Activated CD8-positive, alpha-beta memory T cell treated with anti-CD3 and anti-CD28 coated beads, Interleukin-2, amount 10 ng/mL, durations not matched to agents 7 days and 5 days (primary cell): ENCODE data around the gene HSF4. TPM values are rescaled to one million over a fixed set of nuclear protein-coding genes. Genes with fewer than 3 reads are reported as not detected.
A peak's percentile ranks its signal among the peaks of the same experiment; 100 is the strongest.

ENCODE experiments used
- ATAC-seq: fragments of 150-1000 bp; cut with Tn5 transposase; one replicate; pipeline ENCODE4 v1.10.0; 2021; ENCODE audit warnings: moderate library complexity
- CTCF ChIA-PET: fragments of 350-600 bp; sonication (Branson Sonifier 250); formaldehyde crosslinking; loops from one replicate; lab custom pipeline; 2021; ENCODE audit warnings: antibody characterized with exemption; lab: Charles Lee
- DNase-seq: peaks from one replicate; pipeline ENCODE4 v3.0.0-alpha.2; 2020
- H3K27ac Mint-ChIP-seq: one replicate; pipeline ENCODE4 v1.8.0; 2021; ENCODE audit warnings: mild to moderate bottlenecking, mixed read lengths
- H3K27me3 Mint-ChIP-seq: one replicate; pipeline ENCODE4 v1.8.0; 2021; ENCODE audit warnings: mixed read lengths
- H3K36me3 Mint-ChIP-seq: one replicate; pipeline ENCODE4 v1.8.0; 2021; ENCODE audit warnings: mild to moderate bottlenecking, mixed read lengths
- H3K4me1 Mint-ChIP-seq: one replicate; pipeline ENCODE4 v1.8.0; 2021; ENCODE audit warnings: mixed read lengths
- H3K4me3 Mint-ChIP-seq: one replicate; pipeline ENCODE4 v1.8.0; 2021; ENCODE audit warnings: mild to moderate bottlenecking, moderate library complexity, mixed read lengths
- H3K9me3 Mint-ChIP-seq: one replicate; pipeline ENCODE4 v1.8.0; 2022; ENCODE audit warnings: low read depth, mixed read lengths
- microRNA-seq: library from miRNA; unstranded; fragments of <30 nt; microRNA quantifications from one replicate; pipeline ENCODE4 v1.2.0, GENCODE V29; 2022
- total RNA-seq, 2 experiments: library from RNA; stranded (reverse); gene quantifications; one replicate each; pipeline ENCODE4 v1.2.3, GENCODE V29; 2021

HSF4 gene
- total RNA-seq, 2 experiments from 2014 or later = 15.0 to 43.7 TPM

GRCh38 chr16:67216612-67217490 lies 52.3 kb downstream of the HSF4 start:
- no peak for DNase-seq
- H3K27me3 Mint-ChIP-seq = no peaks in the 10 kb centered on the region
- no peaks in the 10 kb centered on the region for H3K9me3 Mint-ChIP-seq
- H3K27ac Mint-ChIP-seq = no peak overlapping the region
- CTCF ChIA-PET = interaction anchor here (1.5 kb wide), 1 partner anchor 10 kb away, joined by 3 read pairs; the partner anchor contains the start of gene TMEM208
- no peaks in the 10 kb centered on the region for H3K4me1 Mint-ChIP-seq
- no peak overlapping the region for H3K4me3 Mint-ChIP-seq
- H3K36me3 Mint-ChIP-seq = no peaks in the 10 kb centered on the region
- no peak for ATAC-seq

Small RNAs within 50 kb of the gene (microRNA-seq; reads per million reads assigned to microRNA genes)
- gene MIR328 = 26.4 reads per million, percentile 47 among the genes with 10 or more reads in this experiment

Other genes starting within 250 kb of the HSF4 start
- not detected for gene CDH16, start 245.9 kb upstream of the HSF4 start, total RNA-seq
- gene RRAD, start 239.2 kb upstream of the HSF4 start, total RNA-seq = 1 to 10 TPM in 1 of 2 experiments, under 1 TPM in 1; 0.55 to 2.5 TPM
- gene CIAO2B, start 230.3 kb upstream of the HSF4 start, total RNA-seq = 100 to 1,000 TPM; 124 to 131 TPM
- 10 to 100 TPM; 34.1 to 35.5 TPM for gene CES2, start 229.2 kb upstream of the HSF4 start, total RNA-seq
- gene CES3, start 203.5 kb upstream of the HSF4 start, total RNA-seq = 1 to 10 TPM; 2.3 to 4.5 TPM
- gene CES4A, start 176.2 kb upstream of the HSF4 start, total RNA-seq = 10 to 100 TPM in 1 of 2 experiments, 1 to 10 TPM in 1; 8.1 to 11.7 TPM
- 100 to 1,000 TPM; 180 to 196 TPM for gene CBFB, start 135.6 kb upstream of the HSF4 start, total RNA-seq
- gene PHAF1, start 54.8 kb upstream of the HSF4 start, total RNA-seq = 10 to 100 TPM; 14.2 to 15.2 TPM
- gene B3GNT9, start 13.7 kb upstream of the HSF4 start, total RNA-seq = 1 to 10 TPM; 5.6 to 7.9 TPM
- 10 to 100 TPM; 36.4 to 52.6 TPM for gene TRADD, start 4.8 kb upstream of the HSF4 start, total RNA-seq
- gene FBXL8, start 4.8 kb upstream of the HSF4 start, total RNA-seq = 10 to 100 TPM; 15.7 to 24.5 TPM
- gene NOL3, start 5.8 kb downstream of the HSF4 start, total RNA-seq = 10 to 100 TPM in 1 of 2 experiments, 1 to 10 TPM in 1; 3.3 to 10.3 TPM
- 10 to 100 TPM; 38.6 to 56.0 TPM for gene MATCAP1, start 19.2 kb downstream of the HSF4 start, total RNA-seq
- gene EXOC3L1, start 25.4 kb downstream of the HSF4 start, total RNA-seq = not detected
- 100 to 1,000 TPM; 147 to 148 TPM for gene E2F4, start 27.4 kb downstream of the HSF4 start, total RNA-seq
- 1 to 10 TPM; 6.2 to 9.8 TPM for gene ELMO3, start 34.4 kb downstream of the HSF4 start, total RNA-seq
- gene TMEM208, start 62.4 kb downstream of the HSF4 start, total RNA-seq = 10 to 100 TPM; 32.3 to 39.7 TPM
- 100 to 1,000 TPM; 101 to 111 TPM for gene FHOD1, start 82.7 kb downstream of the HSF4 start, total RNA-seq
- 1 to 10 TPM; 5.4 to 6.2 TPM for gene SLC9A5, start 84.2 kb downstream of the HSF4 start, total RNA-seq
- 10 to 100 TPM in 1 of 2 experiments, 1 to 10 TPM in 1; 7.7 to 12.8 TPM for gene PLEKHG4, start 114.8 kb downstream of the HSF4 start, total RNA-seq
- 1 to 10 TPM; 1.1 to 3.3 TPM for gene KCTD19, start 162.0 kb downstream of the HSF4 start, total RNA-seq
- gene LRRC36, start 162.1 kb downstream of the HSF4 start, total RNA-seq = 1 to 10 TPM in 1 of 2 experiments, under 1 TPM in 1; 0.45 to 1.0 TPM
- not detected for gene TPPP3, start 228.8 kb downstream of the HSF4 start, total RNA-seq